Fibroblast of lung (primary cell): ENCODE results near the gene CARMIL1. TPM values are rescaled to one million over a fixed set of nuclear protein-coding genes. Genes with fewer than 3 reads are reported as not detected.

Experiments
- DNase-seq, 2 donors: peaks; one replicate each; pipeline versions ENCODE4 v3.0.0 to v3.0.0-alpha.2; 2010; ENCODE audit warnings: low read depth in 2 of 2
- H2AFZ ChIP-seq: 2 replicates; pipeline ENCODE4 v1.5.1; 2012; ENCODE audit warnings: low read length, control low read depth, inconsistent platforms
- H3K27ac ChIP-seq: 2 replicates; pipeline ENCODE4 v1.5.1; 2011; ENCODE audit warnings: low read length, control low read depth; ENCODE audit not compliant: insufficient read depth
- H3K27me3 ChIP-seq: 2 replicates; pipeline ENCODE4 v1.5.1; 2011; ENCODE audit warnings: mild to moderate bottlenecking, low read length; ENCODE audit not compliant: control insufficient read depth, insufficient read depth
- H3K36me3 ChIP-seq: 2 replicates; pipeline ENCODE4 v1.5.1; 2011; ENCODE audit warnings: low read length; ENCODE audit not compliant: control insufficient read depth, insufficient read depth
- H3K4me1 ChIP-seq: 2 replicates; pipeline ENCODE4 v1.5.1; 2011; ENCODE audit warnings: low read length; ENCODE audit not compliant: control insufficient read depth, insufficient read depth; ENCODE audit errors: extremely low read depth
- H3K4me2 ChIP-seq: 2 replicates; pipeline ENCODE4 v1.5.1; 2011; ENCODE audit warnings: low read length, control low read depth; ENCODE audit not compliant: insufficient read depth; ENCODE audit errors: extremely low read depth
- H3K4me3 ChIP-seq, 4 experiments: fragments of 200-600 bp in 1 of 4; sonication (generic) in 1 of 4; replicated peaks in 1 of 4; 2 replicates each; pipeline ENCODE4 v1.5.1; 2011 to 2016; ENCODE audit warnings: low read length in 4 of 4, low read depth in 3 of 4, mild to moderate bottlenecking in 3 of 4, control low read depth in 2 of 4, inconsistent platforms in 1 of 4, mixed read lengths in 1 of 4; ENCODE audit not compliant: insufficient read depth in 1 of 4; ENCODE audit errors: control extremely low read depth in 1 of 4
- H3K79me2 ChIP-seq: 2 replicates; pipeline ENCODE4 v1.5.1; 2012; ENCODE audit warnings: mild to moderate bottlenecking, low read length, inconsistent platforms; ENCODE audit not compliant: control insufficient read depth, insufficient read depth
- H3K9ac ChIP-seq: 2 replicates; pipeline ENCODE4 v1.5.1; 2011; ENCODE audit warnings: mild to moderate bottlenecking, low read length, control low read depth; ENCODE audit not compliant: insufficient read depth
- H3K9me3 ChIP-seq: 2 replicates; pipeline ENCODE4 v1.5.1; 2012; ENCODE audit warnings: low read depth, low read length; ENCODE audit not compliant: control insufficient read depth, insufficient read depth
- H4K20me1 ChIP-seq: 2 replicates; pipeline ENCODE4 v1.5.1; 2011; ENCODE audit warnings: low read length; ENCODE audit not compliant: control insufficient read depth, insufficient read depth; ENCODE audit errors: extremely low read depth
- CTCF ChIP-seq, 2 donors: IDR thresholded peaks in 1 of 2; conservative IDR thresholded peaks in 1 of 2; 1 replicate in 1 of 2; 2 replicates in 1 of 2; pipeline ENCODE4 v1.5.1; 2011 to 2012; ENCODE audit warnings: low read length in 2 of 2, control low read depth in 1 of 2, inconsistent platforms in 1 of 2, low read depth in 1 of 2, mild to moderate bottlenecking in 1 of 2
- EZH2 ChIP-seq: IDR thresholded peaks from 2 replicates; pipeline ENCODE4 v1.5.1; 2012; ENCODE audit warnings: low read length, control low read depth, mild to moderate bottlenecking; ENCODE audit errors: missing control alignments
- polyA plus RNA-seq, 2 donors: library from polyadenylated mRNA; depleted of rRNA in 1 of 2; stranded (reverse) in 1 of 2; unstranded in 1 of 2; fragments of >200 nt; gene quantifications; 2 replicates each; pipeline ENCODE4 v1.2.1, GENCODE V29; 2011 to 2012; ENCODE audit warnings: missing spikeins in 1 of 2
- total RNA-seq: library from RNA; depleted of rRNA; stranded (reverse); fragments of >200 nt; gene quantifications from 2 replicates; pipeline ENCODE4 v1.2.1, GENCODE V29; 2014

The CARMIL1 gene
- total and polyA plus RNA-seq, 2 donors (not counting 1 experiment from before 2014, with no cell fraction given) = 10.2 to 12.5 TPM

DNA sequence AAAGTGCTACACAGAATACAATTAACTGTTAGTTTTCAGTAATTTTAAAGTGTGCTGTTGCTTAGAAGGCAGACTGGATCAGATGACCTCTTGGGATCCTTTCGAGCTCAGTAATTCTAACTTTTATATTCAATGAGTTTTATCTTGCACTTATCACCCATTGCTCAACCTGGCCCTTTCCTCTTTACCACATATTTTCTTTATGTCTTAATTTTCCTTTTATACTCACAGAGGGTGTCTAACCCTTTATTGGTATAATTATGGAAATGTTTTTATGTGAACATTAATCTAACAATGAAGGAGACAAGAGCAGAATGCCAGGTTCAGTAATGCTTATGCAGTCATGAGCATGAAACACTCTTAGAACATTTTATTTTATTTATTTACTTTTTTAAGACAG lies 39.7 kb upstream of the CARMIL1 start:
- Histone ChIP-seq H3K79me2 (no peaks in the 10 kb centered on the region), H3K4me3 (no peak overlapping the region), H3K36me3 (no peaks in the 10 kb centered on the region), H4K20me1 (no peaks in the 10 kb centered on the region), H3K4me1 (no peaks in the 10 kb centered on the region), H3K9me3 (no peaks in the 10 kb centered on the region), H3K27me3 (no peaks in the 10 kb centered on the region), H2AFZ (no peak overlapping the region), H3K9ac (no peak overlapping the region), H3K4me2 (no peak overlapping the region), H3K27ac (no peak overlapping the region)
- TF ChIP-seq EZH2 (no peak), CTCF (conservative IDR thresholded peaks at IDR 0.05 in 1 of 2, IDR thresholded peaks at IDR 0.05 in 1 of 2; ENCODE audit: low read depth in 1 of 2, low read length in 2 of 2) (no peak)
- peak in 1 of 2 donors; percentile 36 for DNase-seq

DNA sequence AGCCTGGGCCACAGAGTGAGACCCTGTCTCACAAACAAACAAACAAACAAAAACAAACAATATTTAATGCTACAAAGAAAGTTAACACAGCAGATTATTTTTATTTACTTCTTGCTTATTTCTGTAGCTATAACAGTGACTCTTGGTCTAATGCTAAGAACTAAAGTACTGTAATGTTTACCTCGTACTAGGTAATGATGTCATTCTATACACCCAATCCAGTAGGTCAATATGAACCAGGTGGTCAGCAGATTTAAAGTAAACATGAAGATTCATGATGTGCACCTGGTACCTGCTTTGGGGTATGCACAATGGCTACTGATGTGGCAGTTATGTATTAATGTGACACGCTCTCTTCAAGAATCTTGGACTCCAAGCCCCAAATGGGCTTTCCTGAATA lies 36.6 kb upstream of the CARMIL1 start:
- H3K4me3 ChIP-seq = no peak overlapping the region
- no peak overlapping the region for H3K9ac ChIP-seq
- no peak overlapping the region for H3K27ac ChIP-seq
- H3K9me3 ChIP-seq = no peaks in the 10 kb centered on the region
- H2AFZ ChIP-seq = no peak overlapping the region
- no peak overlapping the region for H3K4me2 ChIP-seq
- H3K36me3 ChIP-seq = no peaks in the 10 kb centered on the region
- H4K20me1 ChIP-seq = no peaks in the 10 kb centered on the region
- no peaks in the 10 kb centered on the region for H3K79me2 ChIP-seq
- TF ChIP-seq EZH2 (no peak), CTCF (conservative IDR thresholded peaks at IDR 0.05 in 1 of 2, IDR thresholded peaks at IDR 0.05 in 1 of 2; ENCODE audit: low read depth in 1 of 2, low read length in 2 of 2) (no peak)
- no peaks in the 10 kb centered on the region for H3K27me3 ChIP-seq
- no peak for DNase-seq
- no peaks in the 10 kb centered on the region for H3K4me1 ChIP-seq

DNA sequence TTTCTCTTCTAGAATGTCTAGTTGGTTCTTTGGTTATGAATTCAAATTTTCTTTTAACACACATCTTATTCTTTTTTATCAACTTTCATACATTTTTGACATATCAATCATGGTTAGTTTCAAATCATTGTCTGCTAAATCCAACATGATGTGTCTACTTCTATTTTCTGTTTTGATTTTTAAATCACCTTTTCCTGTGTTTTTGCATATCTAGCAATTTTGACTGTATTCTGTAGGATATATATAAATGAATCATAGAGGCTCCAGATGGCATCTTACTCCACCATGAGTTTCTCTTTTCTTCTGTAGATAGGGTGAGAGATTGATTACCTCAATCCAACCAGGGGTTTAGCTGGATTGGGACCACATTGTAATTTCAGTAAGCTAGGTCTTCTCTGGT lies 34.3 kb upstream of the CARMIL1 start:
- no peaks in the 10 kb centered on the region for H3K36me3 ChIP-seq
- TF ChIP-seq EZH2 (no peak), CTCF (conservative IDR thresholded peaks at IDR 0.05 in 1 of 2, IDR thresholded peaks at IDR 0.05 in 1 of 2; ENCODE audit: low read depth in 1 of 2, low read length in 2 of 2) (no peak)
- no peaks in the 10 kb centered on the region for H3K9me3 ChIP-seq
- no peaks in the 10 kb centered on the region for H3K4me1 ChIP-seq
- H3K4me2 ChIP-seq = no peak overlapping the region
- no peaks in the 10 kb centered on the region for H4K20me1 ChIP-seq
- H3K27ac ChIP-seq = no peak overlapping the region
- DNase-seq = no peak
- H3K27me3 ChIP-seq = no peaks in the 10 kb centered on the region
- H3K79me2 ChIP-seq = no peaks in the 10 kb centered on the region
- H3K4me3 ChIP-seq = no peak overlapping the region
- H2AFZ ChIP-seq = no peak overlapping the region
- H3K9ac ChIP-seq = no peak overlapping the region
